ENCODE data around the gene CDK8. TPM values are rescaled to one million over a fixed set of nuclear protein-coding genes. Genes with fewer than 3 reads are reported as not detected.
A peak's percentile ranks its signal among the peaks of the same experiment; 100 is the strongest.

The CDK8 gene
- polyA plus RNA-seq, 3 donors, result 3.0 to 10.9 (median 3.3) TPM

GRCh38 chr13:26221721-26222519, 32.0 kb upstream of the CDK8 start, which contains the start of gene RNF6:
TSS of gene RNF6 (minus strand) at chr13:26222314. CDS start at chr13:26219649, 2,665 bp downstream.
- no peaks in the 10 kb centered on the region for H3K9me3 Mint-ChIP-seq
- H3K4me2 ChIP-seq (replicated peaks; ENCODE audit: extremely low read depth, low read length, poor library complexity, severe bottlenecking), result peak within 1 kb of the TSS; percentile 90
- H3K4me3 ChIP-seq (replicated peaks in 1 of 3; ENCODE audit: low read depth in 2 of 3, low read length in 3 of 3), result peak within 1 kb of the TSS; percentile 84 to 99 (median 95)
- peak within 1 kb of the TSS; percentile 85 to 98 for H3K27ac ChIP-seq (ENCODE audit: low read depth in 1 of 2, low read length in 2 of 2)
- peaks cover 19 to 30% of the 10 kb centered on the region in 2 donors for H3K4me1 ChIP-seq (ENCODE audit: control insufficient read depth in 1 of 2, insufficient read depth in 2 of 2, low read length in 2 of 2)
- H3K79me2 ChIP-seq (ENCODE audit: insufficient read depth, low read length), result peaks cover 28% of the 10 kb centered on the region
- peak within 1 kb of the TSS; percentile 99 for H3K9ac ChIP-seq (ENCODE audit: insufficient read depth, low read length, poor library complexity, severe bottlenecking)
- peaks cover 2 to 4% (median 3%) of the 10 kb centered on the region in 3 donors for H3K27me3 Mint-ChIP-seq (ENCODE audit: low read depth in 3 of 3)
- intact Hi-C loops (cut with micrococcal nuclease), result loop anchor here in 1 of 2 donors (2.0 to 5.0 kb wide), 2 partner anchors 33 to 35 kb away; partner anchors contain the start of gene CDK8
- peaks cover 31 to 34% of the 10 kb centered on the region in 2 donors for H3K36me3 ChIP-seq (replicated peaks in 1 of 2; ENCODE audit: control insufficient read depth in 1 of 2, insufficient read depth in 2 of 2, low read length in 2 of 2)
- no peak for TF ChIP-seq CTCF (IDR thresholded peaks at IDR 0.05)
- H4K20me1 ChIP-seq (ENCODE audit: insufficient read depth, low read length), result no peaks in the 10 kb centered on the region
- peak within 1 kb of the TSS; percentile 100 for H2AFZ ChIP-seq (ENCODE audit: insufficient read depth, low read depth, low read length, poor library complexity, severe bottlenecking)
- under 1% methylated on average over 58 of the region's 67 CpGs for WGBS (ENCODE audit: insufficient coverage)
- H3K27ac Mint-ChIP-seq, result peak within 1 kb of the TSS; percentile 94 to 99 (median 98)
- no peaks in the 10 kb centered on the region for H3K9me3 ChIP-seq (replicated peaks in 1 of 2; ENCODE audit: control insufficient read depth in 1 of 2, insufficient read depth in 1 of 2, low read length in 2 of 2)
- peak; percentile 93 to 98 (median 94) for DNase-seq
- peak within 1 kb of the TSS; percentile 98 to 100 for H3K4me3 Mint-ChIP-seq
- peaks cover 27% of the 10 kb centered on the region for H3K4me1 Mint-ChIP-seq
- peaks cover 22 to 26% of the 10 kb centered on the region in 2 donors for H3K36me3 Mint-ChIP-seq
- no peaks in the 10 kb centered on the region for H3K27me3 ChIP-seq (ENCODE audit: control insufficient read depth in 2 of 2, insufficient read depth in 2 of 2, low read length in 2 of 2)

GRCh38 chr13:26222520-26223046, 31.3 kb upstream of the CDK8 start:
- Histone ChIP-seq H4K20me1 (ENCODE audit: insufficient read depth, low read length) (no peaks in the 10 kb centered on the region), H3K79me2 (ENCODE audit: insufficient read depth, low read length) (peaks cover 27% of the 10 kb centered on the region), H2AFZ (ENCODE audit: insufficient read depth, low read depth, low read length, poor library complexity, severe bottlenecking) (peak overlapping the region; percentile 100), H3K4me1 (ENCODE audit: control insufficient read depth in 1 of 2, insufficient read depth in 2 of 2, low read length in 2 of 2) (peaks cover 19 to 30% of the 10 kb centered on the region in 2 donors), H3K27me3 (ENCODE audit: control insufficient read depth in 2 of 2, insufficient read depth in 2 of 2, low read length in 2 of 2) (no peaks in the 10 kb centered on the region), H3K36me3 (replicated peaks in 1 of 2; ENCODE audit: control insufficient read depth in 1 of 2, insufficient read depth in 2 of 2, low read length in 2 of 2) (peaks cover 24 to 28% of the 10 kb centered on the region in 2 donors), H3K4me2 (replicated peaks; ENCODE audit: extremely low read depth, low read length, poor library complexity, severe bottlenecking) (peak overlapping the region; percentile 90), H3K9me3 (replicated peaks in 1 of 2; ENCODE audit: control insufficient read depth in 1 of 2, insufficient read depth in 1 of 2, low read length in 2 of 2) (no peaks in the 10 kb centered on the region), H3K9ac (ENCODE audit: insufficient read depth, low read length, poor library complexity, severe bottlenecking) (peak overlapping the region; percentile 99), H3K27ac (ENCODE audit: low read depth in 1 of 2, low read length in 2 of 2) (peak overlapping the region; percentile 85 to 98), H3K4me3 (replicated peaks in 1 of 3; ENCODE audit: low read depth in 2 of 3, low read length in 3 of 3) (peak overlapping the region; percentile 84 to 99 (median 95))
- no peak for TF ChIP-seq CTCF (IDR thresholded peaks at IDR 0.05)
- Mint-ChIP-seq H3K4me1 (peaks cover 27% of the 10 kb centered on the region), H3K4me3 (peak overlapping the region; percentile 98 to 100), H3K27me3 (ENCODE audit: low read depth in 3 of 3) (peaks cover 2 to 4% (median 3%) of the 10 kb centered on the region in 3 donors), H3K9me3 (no peaks in the 10 kb centered on the region), H3K27ac (peak overlapping the region; percentile 94 to 99 (median 98)), H3K36me3 (peaks cover 16 to 21% of the 10 kb centered on the region in 2 donors)
- no peak for DNase-seq
- intact Hi-C loops (cut with micrococcal nuclease), result loop anchor here in 1 of 2 donors (2.0 to 5.0 kb wide), 2 partner anchors 32 to 35 kb away; partner anchors contain the start of gene CDK8
- 4% methylated on average over 8 of the region's 16 CpGs for WGBS (ENCODE audit: insufficient coverage)
